Adrenal gland (tissue), 12 donors: ENCODE results near the gene CASS4. TPM values are rescaled to one million over a fixed set of nuclear protein-coding genes. Genes with fewer than 3 reads are reported as not detected.

Source experiments
- DNase-seq, 7 donors: peaks; one replicate each; pipeline ENCODE4 v3.0.0-alpha.2; 2019 to 2020
- H3K27ac ChIP-seq, 5 donors: fragments of 200-600 bp; sonication (generic) in 4 of 5; 1 replicate in 3 of 5; 2 replicates in 2 of 5; pipeline versions ENCODE4 v1.5.1 to v1.8.0; 2016 to 2020; ENCODE audit warnings: mild to moderate bottlenecking in 1 of 5
- H3K27me3 ChIP-seq: fragments of 200-600 bp; 2 replicates; pipeline ENCODE4 v1.8.0; 2021
- H3K36me3 ChIP-seq, 2 donors: fragments of 200-600 bp; replicated peaks in 1 of 2; 1 replicate in 1 of 2; 2 replicates in 1 of 2; pipeline versions ENCODE4 v1.5.1 to v1.8.0; 2018 to 2022
- H3K4me1 ChIP-seq, 2 donors: fragments of 200-600 bp; replicated peaks in 1 of 2; 1 replicate in 1 of 2; 2 replicates in 1 of 2; pipeline versions ENCODE4 v1.5.1 to v1.8.0; 2018 to 2021
- H3K4me3 ChIP-seq, 4 donors: fragments of 200-600 bp; sonication (generic) in 3 of 4; one replicate each; pipeline ENCODE4 v1.5.1; 2016 to 2018
- H3K9me3 ChIP-seq, 3 donors: fragments of 200-600 bp; sonication (generic) in 1 of 3; replicated peaks in 1 of 3; 1 replicate in 2 of 3; 2 replicates in 1 of 3; pipeline versions ENCODE4 v1.5.1 to v1.8.0; 2016 to 2021
- CTCF ChIP-seq, 6 experiments: fragments of 450-650 bp in 4 of 6; fragments of 200-600 bp in 2 of 6; sonication (generic) in 1 of 6; IDR thresholded peaks; 1 replicate in 5 of 6; 2 replicates in 1 of 6; pipeline versions ENCODE4 v1.5.1 to v1.8.0; 2016 to 2021; ENCODE audit warnings: antibody characterized with exemption in 6 of 6, mild to moderate bottlenecking in 2 of 6, moderate library complexity in 1 of 6
- POLR2A ChIP-seq, 2 donors: fragments of 450-650 bp; IDR thresholded peaks; one replicate each; pipeline ENCODE4 v1.6.1; 2017; ENCODE audit warnings: antibody characterized with exemption in 2 of 2, mild to moderate bottlenecking in 2 of 2, moderate library complexity in 1 of 2
- WGBS, 4 donors: extraction: QIAGEN DNeasy Blood & Tissue Kit in 2 of 4; methylation state at CpG; one replicate each; pipeline versions ENCODE4 v1.1.5 to v1.1.7; 2013 to 2017; 5-methylcytosine and 5-hydroxymethylcytosine counted together
- intact Hi-C, 2 donors: fragments of 100-400 bp; cut with DNase I; formaldehyde crosslinking; loops; one replicate each; pipeline versions ENCODE4 v1.14.1 to v1.15.0; 2022 to 2023
- polyA plus RNA-seq, 3 donors: library from polyadenylated mRNA; stranded (reverse); fragments of 200-250 nt in 2 of 3; fragments of 350-450 nt in 1 of 3; fragmentation: Illumina TruSeq in 1 of 3; extraction: RNeasy Lipid Tissue Mini Kit (QIAGEN cat#74804) in 1 of 3; gene quantifications; one replicate each; pipeline ENCODE4 v1.2.3, GENCODE V29; 2013 to 2014
- total RNA-seq, 9 donors: library from RNA; depleted of rRNA in 4 of 9; stranded (reverse); fragments of >200 nt in 4 of 9; fragments of 120-200 nt in 1 of 9; fragmentation: NEBNext Ultra II Directional in 1 of 9; extraction: Animal tissue kit (Norgen Biotek cat#: 25700) in 1 of 9; gene quantifications; one replicate each; pipeline versions ENCODE4 v1.1.0 to v1.2.4, GENCODE V29; 2013 to 2023
- donor health status: healthy with polysubstance abuse.
- donor health status: Bipolar disorder and iron deficiency.
- donor health status: DM: yes; HTN: yes; CAD: no.
- donor health status: DM: no; HTN: no; CAD: no.
- donor health status: DM: no; HTN: no; CAD: no.
- donor health status: DM: yes; HTN: yes; CAD: no.

Gene CASS4
- total and polyA plus RNA-seq, 12 donors = 0.37 to 4.7 (median 1.4) TPM

GRCh38 chr20:56391596-56392131, 20.4 kb upstream of the CASS4 start:
- Histone ChIP-seq H3K36me3 (peaks cover 0 to 15% of the 10 kb centered on the region in 2 donors), H3K4me3 (peak overlapping the region in 3 of 4 donors; percentile 62 to 83 (median 65)), H3K4me1 (peaks cover 11 to 29% of the 10 kb centered on the region in 2 donors), H3K27ac (peak overlapping the region in 4 of 5 donors; percentile 66 to 94 (median 78)), H3K27me3 (no peaks in the 10 kb centered on the region), H3K9me3 (no peaks in the 10 kb centered on the region)
- intact Hi-C loops = loop anchor here (5.0 to 10.0 kb wide), 2 partner anchors 73 to 76 kb away; partner anchors contain the start of gene RTF2 (in 2 of the 2)
- 0 to 2% (median 1%) methylated on average over 16 to 29 of the region's 29 CpGs for WGBS, 4 donors
- peak in 1 of 7 donors; percentile 10 for DNase-seq
- TF ChIP-seq POLR2A (IDR thresholded peaks at IDR 0.05) (no peak), CTCF (IDR thresholded peaks at IDR 0.05) (no peak)

GRCh38 chr20:56392132-56392880, 19.8 kb upstream of the CASS4 start, which contains the start of the genes AURKA and CSTF1:
TSS of gene AURKA (minus strand) at chr20:56392215. CDS start at chr20:56388197, 4,018 bp downstream.
TSS of gene CSTF1 (plus strand) at chr20:56392645. CDS start at chr20:56395553, 2,908 bp downstream.
- peak; percentile 99 to 100 (median 99) for DNase-seq
- TF ChIP-seq POLR2A (IDR thresholded peaks at IDR 0.05) (peak in 1 of 2 donors; percentile 45), CTCF (IDR thresholded peaks at IDR 0.05) (no peak)
- intact Hi-C loops = loop anchor here (5.0 to 10.0 kb wide), 2 partner anchors 72 to 75 kb away; partner anchors contain the start of gene RTF2 (in 2 of the 2)
- Histone ChIP-seq H3K4me1 (peaks cover 11 to 29% of the 10 kb centered on the region in 2 donors), H3K4me3 (peak within 1 kb of the TSS; percentile 17 to 83 (median 64)), H3K27me3 (no peaks in the 10 kb centered on the region), H3K9me3 (no peaks in the 10 kb centered on the region), H3K36me3 (peaks cover 0 to 22% of the 10 kb centered on the region in 2 donors), H3K27ac (peak within 1 kb of the TSS; percentile 43 to 94 (median 68))
- WGBS, 4 donors = 0% methylated on average over 30 to 53 of the region's 53 CpGs

DNA sequence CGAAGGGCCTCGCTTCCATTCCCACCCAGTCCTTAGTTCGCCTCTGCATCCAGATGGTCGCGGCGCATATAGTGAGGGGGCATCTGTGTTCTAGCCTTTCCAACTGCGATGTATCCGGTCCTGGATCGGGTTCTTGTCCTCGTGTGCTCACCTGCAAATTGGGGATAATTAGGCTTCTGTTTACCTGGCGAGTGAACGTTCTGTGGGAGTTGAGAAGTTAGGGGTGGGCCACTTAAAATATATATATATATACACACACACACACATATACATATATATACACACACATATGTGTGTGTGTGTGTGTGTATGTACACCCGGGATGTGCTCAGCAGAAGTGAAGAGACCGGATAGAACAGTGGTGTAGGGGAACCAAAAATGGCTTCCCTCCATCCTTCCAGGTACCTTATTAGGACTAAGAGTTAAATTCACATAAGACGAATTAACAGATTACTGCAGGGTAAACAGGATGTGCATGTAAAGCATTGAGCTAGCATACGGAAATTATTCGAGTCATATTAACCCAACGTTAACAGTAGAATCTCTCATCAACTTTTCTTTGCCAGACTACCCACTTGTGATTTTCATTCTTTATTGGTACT, 19.1 kb upstream of the CASS4 start:
- H3K9me3 ChIP-seq = no peaks in the 10 kb centered on the region
- peaks cover 11 to 29% of the 10 kb centered on the region in 2 donors for H3K4me1 ChIP-seq
- no peak for TF ChIP-seq POLR2A (IDR thresholded peaks at IDR 0.05)
- TF ChIP-seq CTCF (IDR thresholded peaks at IDR 0.05) = no peak
- H3K27ac ChIP-seq = peak overlapping the region in 4 of 5 donors; percentile 66 to 94 (median 78)
- DNase-seq = no peak
- WGBS, 4 donors = 1 to 2% (median 1%) methylated on average over 18 of the region's 18 CpGs
- H3K27me3 ChIP-seq = no peaks in the 10 kb centered on the region
- intact Hi-C loops = loop anchor here (5.0 to 10.0 kb wide), 2 partner anchors 72 to 74 kb away; partner anchors contain the start of gene RTF2 (in 2 of the 2)
- peaks cover 0 to 28% of the 10 kb centered on the region in 2 donors for H3K36me3 ChIP-seq
- H3K4me3 ChIP-seq = peak overlapping the region; percentile 17 to 83 (median 42)

- intact Hi-C loops = loop anchor here (5.0 to 10.0 kb wide), 2 partner anchors 71 to 74 kb away; partner anchors contain the start of gene RTF2 (in 2 of the 2)
- 46 to 53% (median 51%) methylated on average over 8 of the region's 8 CpGs for WGBS, 4 donors
- TF ChIP-seq CTCF (IDR thresholded peaks at IDR 0.05) (no peak), POLR2A (IDR thresholded peaks at IDR 0.05) (no peak)
- no peak for DNase-seq
- H3K4me3 ChIP-seq = peak overlapping the region in 1 of 4 donors; percentile 65
- H3K36me3 ChIP-seq = peaks cover 0 to 35% of the 10 kb centered on the region in 2 donors
- no peaks in the 10 kb centered on the region for H3K9me3 ChIP-seq
- no peaks in the 10 kb centered on the region for H3K27me3 ChIP-seq
- H3K27ac ChIP-seq = peak overlapping the region in 1 of 5 donors; percentile 2
- H3K4me1 ChIP-seq = peaks cover 11 to 29% of the 10 kb centered on the region in 2 donors
These were observed 18.4 kb upstream of the CASS4 start for GRCh38 chr20:56393653-56394052.
